Kidney (tissue), 14 donors: Measurements from ENCODE around the gene COL15A1. TPM values are rescaled to one million over a fixed set of nuclear protein-coding genes. Genes with fewer than 3 reads are reported as not detected.

ENCODE experiments used
- DNase-seq, 5 donors: peaks; one replicate each; pipeline ENCODE4 v3.0.0-alpha.2; 2013 to 2020
- FAIRE-seq: peaks from 2 replicates; lab custom pipeline; 2012; peaks lifted over from hg19 to GRCh38; lab: Jason Lieb, UNC
- H3K27ac ChIP-seq, 2 donors: one replicate each; pipeline ENCODE4 v1.7.0; 2013; ENCODE audit warnings: low read depth in 2 of 2, low read length in 2 of 2, inconsistent platforms in 1 of 2
- H3K27me3 ChIP-seq: one replicate; pipeline ENCODE4 v1.7.1; 2013; ENCODE audit warnings: low read length, inconsistent platforms; ENCODE audit not compliant: control insufficient read depth, insufficient read depth
- H3K36me3 ChIP-seq, 3 donors: one replicate each; pipeline versions ENCODE4 v1.7.0 to v1.7.1; 2013; ENCODE audit warnings: low read length in 3 of 3, control low read depth in 1 of 3, inconsistent platforms in 1 of 3; ENCODE audit not compliant: insufficient read depth in 3 of 3, control insufficient read depth in 2 of 3
- H3K4me1 ChIP-seq, 3 donors: one replicate each; pipeline versions ENCODE4 v1.7.0 to v1.7.1; 2013; ENCODE audit warnings: low read length in 3 of 3, inconsistent platforms in 1 of 3, low read depth in 1 of 3; ENCODE audit not compliant: control insufficient read depth in 2 of 3, insufficient read depth in 2 of 3
- H3K4me3 ChIP-seq, 3 donors: one replicate each; pipeline versions ENCODE4 v1.7.0 to v1.8.1; 2013; ENCODE audit warnings: low read length in 3 of 3, control low read depth in 1 of 3, inconsistent platforms in 1 of 3
- H3K9ac ChIP-seq, 3 donors: one replicate each; pipeline versions ENCODE4 v1.7.0 to v1.7.1; 2013; ENCODE audit warnings: low read length in 3 of 3, control low read depth in 1 of 3, inconsistent platforms in 1 of 3
- H3K9me3 ChIP-seq, 3 donors: one replicate each; pipeline versions ENCODE4 v1.7.0 to v1.7.1; 2013; ENCODE audit warnings: low read length in 3 of 3, control low read depth in 1 of 3, inconsistent platforms in 1 of 3; ENCODE audit not compliant: control insufficient read depth in 2 of 3, insufficient read depth in 1 of 3
- intact Hi-C: fragments of 100-400 bp; cut with DNase I; formaldehyde crosslinking; loops from one replicate; pipeline ENCODE4 v1.11.1; 2022
- polyA plus RNA-seq: library from polyadenylated mRNA; stranded (reverse); fragments of 350-450 nt; fragmentation: Illumina TruSeq; extraction: RNeasy Lipid Tissue Mini Kit (QIAGEN cat#74804); gene quantifications from one replicate; pipeline ENCODE4 v1.2.3, GENCODE V29; 2014; ENCODE audit warnings: low read depth, low replicate concordance; ENCODE audit not compliant: insufficient read depth
- total RNA-seq: library from RNA; stranded (reverse); fragmentation: NEBNext Ultra II Directional; extraction: Animal tissue kit (Norgen Biotek cat#: 25700); gene quantifications from one replicate; pipeline ENCODE4 v1.2.1, GENCODE V29; 2021
- TF ChIP-seq, protein P1 (sequence below): IDR thresholded peaks from 3 replicates; pipeline ENCODE4 v1.5.1; 2012; ENCODE audit warnings: mild to moderate bottlenecking, moderate library complexity, borderline replicate concordance; ENCODE audit not compliant: insufficient read depth; ENCODE audit errors: extremely low read depth
- donor health status: control.
- donor health status: control.
- donor health status: control.
- donor health status: control.
- donor health status: control.
- donor health status: DM: yes; HTN: yes; CAD: no.
- donor health status: Normal renal cell carcinoma (clear cell type).

COL15A1 gene
- total and polyA plus RNA-seq, 2 donors from 2014 or later: 4.7 to 42.0 TPM

DNA sequence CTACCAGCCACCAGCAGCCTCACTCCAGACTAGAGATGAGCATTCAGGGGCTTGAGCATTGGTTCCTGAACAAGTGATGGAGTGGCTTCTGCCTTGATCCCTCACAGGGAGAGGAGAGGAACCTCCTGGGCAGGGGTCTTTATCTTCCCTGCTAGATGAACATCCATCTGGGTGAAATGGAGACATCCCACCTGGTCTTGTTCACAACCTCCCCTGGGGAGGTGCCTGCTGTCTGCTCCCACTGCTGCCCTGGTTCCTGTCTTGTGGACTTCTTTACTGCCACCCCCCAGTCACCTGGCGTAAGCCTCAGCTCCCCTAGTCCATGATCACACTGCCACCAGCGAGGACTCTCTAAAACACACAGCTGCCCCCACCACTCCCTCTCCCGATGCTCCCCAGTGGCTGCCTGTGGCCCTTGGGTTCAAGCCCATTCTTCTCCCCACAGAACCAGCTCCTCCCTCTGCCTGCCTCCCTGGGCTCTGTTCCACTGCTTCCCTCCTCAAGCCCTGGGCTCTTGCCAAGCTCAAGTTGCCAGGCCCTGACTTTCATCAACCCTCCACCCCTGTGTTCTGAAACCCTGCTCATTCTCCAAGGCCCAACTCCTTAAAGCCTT lies 51.5 kb downstream of the COL15A1 start:
- TF ChIP-seq, protein P1, sequence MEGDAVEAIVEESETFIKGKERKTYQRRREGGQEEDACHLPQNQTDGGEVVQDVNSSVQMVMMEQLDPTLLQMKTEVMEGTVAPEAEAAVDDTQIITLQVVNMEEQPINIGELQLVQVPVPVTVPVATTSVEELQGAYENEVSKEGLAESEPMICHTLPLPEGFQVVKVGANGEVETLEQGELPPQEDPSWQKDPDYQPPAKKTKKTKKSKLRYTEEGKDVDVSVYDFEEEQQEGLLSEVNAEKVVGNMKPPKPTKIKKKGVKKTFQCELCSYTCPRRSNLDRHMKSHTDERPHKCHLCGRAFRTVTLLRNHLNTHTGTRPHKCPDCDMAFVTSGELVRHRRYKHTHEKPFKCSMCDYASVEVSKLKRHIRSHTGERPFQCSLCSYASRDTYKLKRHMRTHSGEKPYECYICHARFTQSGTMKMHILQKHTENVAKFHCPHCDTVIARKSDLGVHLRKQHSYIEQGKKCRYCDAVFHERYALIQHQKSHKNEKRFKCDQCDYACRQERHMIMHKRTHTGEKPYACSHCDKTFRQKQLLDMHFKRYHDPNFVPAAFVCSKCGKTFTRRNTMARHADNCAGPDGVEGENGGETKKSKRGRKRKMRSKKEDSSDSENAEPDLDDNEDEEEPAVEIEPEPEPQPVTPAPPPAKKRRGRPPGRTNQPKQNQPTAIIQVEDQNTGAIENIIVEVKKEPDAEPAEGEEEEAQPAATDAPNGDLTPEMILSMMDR: no peak
- H3K4me3 ChIP-seq: no peak overlapping the region
- no peak overlapping the region for H3K27ac ChIP-seq
- no peaks in the 10 kb centered on the region for H3K27me3 ChIP-seq
- DNase-seq (no peak), FAIRE-seq (no peak)
- peaks cover 0 to 16% (median 0%) of the 10 kb centered on the region in 3 donors for H3K4me1 ChIP-seq
- H3K9me3 ChIP-seq: no peaks in the 10 kb centered on the region
- intact Hi-C loops: loop anchor here (10.0 kb wide), 1 partner anchor 130 kb away; no protein-coding TSS in a partner anchor
- H3K9ac ChIP-seq: no peak overlapping the region
- no peaks in the 10 kb centered on the region for H3K36me3 ChIP-seq

DNA sequence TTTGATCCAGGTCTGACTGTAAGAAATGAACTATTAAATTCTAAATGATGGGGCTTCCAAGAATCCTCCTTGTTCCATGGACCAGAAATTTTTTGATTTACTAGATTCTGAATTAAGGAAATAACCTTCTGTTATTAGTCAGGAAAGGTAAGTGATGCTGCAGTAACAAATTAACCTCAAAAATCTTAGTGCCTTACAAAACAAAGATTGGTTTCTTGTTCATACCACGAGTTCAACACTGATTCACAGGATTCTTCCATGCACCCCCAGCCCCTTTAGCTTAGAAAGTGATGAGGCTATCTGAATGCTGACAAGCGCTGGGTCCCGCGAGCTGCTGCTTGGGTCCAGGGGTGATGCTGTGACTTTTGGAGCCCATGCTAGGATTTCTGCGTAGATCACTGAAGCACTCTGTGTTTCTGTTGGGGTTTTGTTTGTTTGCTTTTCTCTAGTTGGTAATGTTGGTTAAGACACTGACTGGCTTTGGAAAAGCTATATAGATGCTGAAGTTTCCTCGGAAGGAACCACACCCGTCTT lies 52.3 kb downstream of the COL15A1 start:
- H3K4me3 ChIP-seq: no peak overlapping the region
- no peaks in the 10 kb centered on the region for H3K9me3 ChIP-seq
- no peak overlapping the region for H3K9ac ChIP-seq
- H3K27ac ChIP-seq: no peak overlapping the region
- peaks cover 0 to 14% (median 0%) of the 10 kb centered on the region in 3 donors for H3K4me1 ChIP-seq
- TF ChIP-seq, protein P1: no peak
- H3K36me3 ChIP-seq: no peaks in the 10 kb centered on the region
- intact Hi-C loops: loop anchor here (10.0 kb wide), 1 partner anchor 131 kb away; no protein-coding TSS in a partner anchor
- H3K27me3 ChIP-seq: no peaks in the 10 kb centered on the region
- DNase-seq: no peak
- no peak for FAIRE-seq

DNA sequence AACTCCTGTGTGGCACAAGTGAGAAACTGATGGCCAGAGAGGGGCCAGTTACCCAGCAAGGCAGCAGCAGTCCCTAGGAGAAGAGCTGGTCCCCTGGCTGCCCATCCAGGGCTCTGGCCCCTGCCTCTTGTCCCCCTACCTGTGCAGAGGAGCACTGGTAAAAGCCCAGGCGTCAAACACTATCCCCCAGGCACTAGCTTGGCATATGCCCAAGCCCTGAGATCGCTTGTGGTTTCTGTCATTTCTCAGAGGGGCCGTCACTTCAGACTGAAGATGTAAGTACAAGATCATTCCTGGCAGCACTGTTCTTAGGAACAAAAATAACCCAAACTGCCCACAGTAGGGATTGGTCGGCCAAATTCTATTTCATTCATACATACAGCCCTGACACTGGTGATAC lies 53.9 kb downstream of the COL15A1 start:
- Histone ChIP-seq H3K36me3 (no peaks in the 10 kb centered on the region), H3K27me3 (no peaks in the 10 kb centered on the region), H3K4me3 (no peak overlapping the region), H3K4me1 (peaks cover 0 to 14% (median 0%) of the 10 kb centered on the region in 3 donors), H3K9ac (no peak overlapping the region), H3K9me3 (no peaks in the 10 kb centered on the region), H3K27ac (peak overlapping the region in 1 of 2 donors; percentile 66)
- intact Hi-C loops: loop anchor here (10.0 kb wide), 1 partner anchor 133 kb away; no protein-coding TSS in a partner anchor
- FAIRE-seq: no peak
- TF ChIP-seq, protein P1: no peak
- DNase-seq: no peak
